Colonic mucosa (tissue), 4 donors: Measurements from ENCODE around the gene TIMM44. TPM values are rescaled to one million over a fixed set of nuclear protein-coding genes. Genes with fewer than 3 reads are reported as not detected.

Source experiments
- DNase-seq: peaks from one replicate; pipeline ENCODE4 v3.0.0-alpha.2; 2020
- H3K27ac ChIP-seq: fragments of 200-600 bp; one replicate; pipeline ENCODE4 v1.8.0; 2021
- H3K27me3 ChIP-seq: fragments of 200-600 bp; one replicate; pipeline ENCODE4 v1.8.0; 2021
- H3K36me3 ChIP-seq: fragments of 200-600 bp; one replicate; pipeline ENCODE4 v1.8.0; 2021
- H3K4me1 ChIP-seq: fragments of 200-600 bp; one replicate; pipeline ENCODE4 v1.8.0; 2021; ENCODE audit warnings: mild to moderate bottlenecking
- H3K4me3 ChIP-seq: fragments of 200-600 bp; one replicate; pipeline ENCODE4 v1.8.0; 2021
- H3K9ac ChIP-seq, 2 donors: one replicate each; pipeline ENCODE4 v1.7.0; 2013; ENCODE audit warnings: control low read depth in 2 of 2, low read depth in 2 of 2, low read length in 2 of 2
- H3K9me3 ChIP-seq: fragments of 200-600 bp; one replicate; pipeline ENCODE4 v1.8.0; 2021
- intact Hi-C: fragments of 100-400 bp; cut with DNase I; formaldehyde crosslinking; loops from one replicate; pipeline ENCODE4 v1.14.1; 2022
- total RNA-seq, 2 donors: library from RNA; stranded (reverse); fragmentation: NEBNext Ultra II Directional in 1 of 2; extraction: Animal tissue kit (Norgen Biotek cat#: 25700) in 1 of 2; gene quantifications; one replicate each; pipeline ENCODE4 v1.2.1, GENCODE V29; 2021
- TF ChIP-seq, protein P1 (sequence below): fragments of 200-600 bp; IDR thresholded peaks from one replicate; pipeline ENCODE4 v1.8.0; 2022; ENCODE audit warnings: antibody characterized with exemption, mild to moderate bottlenecking
- donor health status: healthy.
- donor health status: DM: no; HTN: no; CAD: no.
- donor health status: DM: no; HTN: no; CAD: no.

Gene TIMM44
- total RNA-seq, 2 donors from 2014 or later: 50.8 to 118 TPM

DNA sequence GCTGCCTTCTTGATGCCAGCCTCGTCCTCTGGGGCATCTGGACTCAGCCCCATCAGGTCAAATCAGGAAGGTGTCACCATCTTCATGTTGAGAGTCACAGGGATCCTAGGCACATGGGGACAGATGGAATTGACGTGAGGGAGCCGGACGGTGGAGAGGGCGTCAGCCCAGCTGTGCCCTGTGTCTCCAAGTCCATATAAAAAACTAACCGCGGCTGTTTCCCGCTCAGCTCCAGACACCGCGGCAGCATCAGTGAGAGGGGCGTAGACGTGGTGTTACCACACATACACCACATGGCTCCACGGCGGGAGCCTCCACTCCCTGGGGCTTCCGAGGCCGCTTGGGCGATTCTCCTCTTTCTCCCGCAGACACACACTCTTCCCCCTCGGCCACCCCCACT lies 63.6 kb downstream of the TIMM44 start:
- no peak for DNase-seq
- intact Hi-C loops: no loop called here
- H3K27ac ChIP-seq: no peak overlapping the region
- H3K36me3 ChIP-seq: no peaks in the 10 kb centered on the region
- H3K4me3 ChIP-seq: no peak overlapping the region
- TF ChIP-seq, protein P1, sequence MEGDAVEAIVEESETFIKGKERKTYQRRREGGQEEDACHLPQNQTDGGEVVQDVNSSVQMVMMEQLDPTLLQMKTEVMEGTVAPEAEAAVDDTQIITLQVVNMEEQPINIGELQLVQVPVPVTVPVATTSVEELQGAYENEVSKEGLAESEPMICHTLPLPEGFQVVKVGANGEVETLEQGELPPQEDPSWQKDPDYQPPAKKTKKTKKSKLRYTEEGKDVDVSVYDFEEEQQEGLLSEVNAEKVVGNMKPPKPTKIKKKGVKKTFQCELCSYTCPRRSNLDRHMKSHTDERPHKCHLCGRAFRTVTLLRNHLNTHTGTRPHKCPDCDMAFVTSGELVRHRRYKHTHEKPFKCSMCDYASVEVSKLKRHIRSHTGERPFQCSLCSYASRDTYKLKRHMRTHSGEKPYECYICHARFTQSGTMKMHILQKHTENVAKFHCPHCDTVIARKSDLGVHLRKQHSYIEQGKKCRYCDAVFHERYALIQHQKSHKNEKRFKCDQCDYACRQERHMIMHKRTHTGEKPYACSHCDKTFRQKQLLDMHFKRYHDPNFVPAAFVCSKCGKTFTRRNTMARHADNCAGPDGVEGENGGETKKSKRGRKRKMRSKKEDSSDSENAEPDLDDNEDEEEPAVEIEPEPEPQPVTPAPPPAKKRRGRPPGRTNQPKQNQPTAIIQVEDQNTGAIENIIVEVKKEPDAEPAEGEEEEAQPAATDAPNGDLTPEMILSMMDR: no peak
- no peak overlapping the region for H3K9ac ChIP-seq
- no peaks in the 10 kb centered on the region for H3K9me3 ChIP-seq
- H3K4me1 ChIP-seq: no peaks in the 10 kb centered on the region
- peaks cover 7% of the 10 kb centered on the region for H3K27me3 ChIP-seq

DNA sequence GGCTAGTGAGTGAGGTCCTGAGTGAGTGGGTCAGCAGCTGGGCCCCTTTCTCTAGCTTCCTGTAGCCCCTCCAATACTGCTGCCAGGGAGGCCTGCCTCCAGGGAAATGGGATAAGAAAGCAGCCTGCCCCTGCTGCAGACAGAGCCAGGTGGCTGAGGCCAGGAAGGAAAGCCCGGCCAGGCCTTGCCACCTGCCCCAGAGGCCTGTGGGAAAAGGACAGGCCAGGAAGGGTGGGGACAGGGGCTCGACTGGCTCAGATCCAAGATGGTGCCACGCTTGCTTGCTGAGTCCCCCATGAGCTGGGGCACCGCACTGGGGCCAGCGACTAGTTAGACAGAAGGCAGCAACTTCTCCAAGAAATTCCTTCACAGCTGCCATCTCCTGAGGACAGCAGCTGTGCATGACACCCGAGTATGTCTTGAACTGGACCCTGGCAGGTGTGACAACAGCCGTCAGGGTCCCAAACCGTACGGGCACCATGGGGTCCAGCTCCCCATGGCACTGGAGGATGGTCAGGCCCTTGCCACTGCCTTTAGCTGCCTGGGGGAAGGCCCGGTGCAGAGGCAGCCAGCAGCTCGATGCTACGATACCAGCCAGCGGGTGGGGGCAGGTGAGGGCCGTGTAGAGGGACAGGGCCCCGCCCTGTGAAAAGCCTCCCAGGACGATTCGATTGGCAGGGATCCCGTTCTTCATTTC lies 64.2 kb downstream of the TIMM44 start:
- Histone ChIP-seq H3K27me3 (peaks cover 13% of the 10 kb centered on the region), H3K4me1 (no peaks in the 10 kb centered on the region), H3K4me3 (no peak overlapping the region), H3K9ac (no peak overlapping the region), H3K9me3 (no peaks in the 10 kb centered on the region), H3K36me3 (no peaks in the 10 kb centered on the region), H3K27ac (no peak overlapping the region)
- no peak for DNase-seq
- TF ChIP-seq, protein P1: no peak
- intact Hi-C loops: no loop called here

DNA sequence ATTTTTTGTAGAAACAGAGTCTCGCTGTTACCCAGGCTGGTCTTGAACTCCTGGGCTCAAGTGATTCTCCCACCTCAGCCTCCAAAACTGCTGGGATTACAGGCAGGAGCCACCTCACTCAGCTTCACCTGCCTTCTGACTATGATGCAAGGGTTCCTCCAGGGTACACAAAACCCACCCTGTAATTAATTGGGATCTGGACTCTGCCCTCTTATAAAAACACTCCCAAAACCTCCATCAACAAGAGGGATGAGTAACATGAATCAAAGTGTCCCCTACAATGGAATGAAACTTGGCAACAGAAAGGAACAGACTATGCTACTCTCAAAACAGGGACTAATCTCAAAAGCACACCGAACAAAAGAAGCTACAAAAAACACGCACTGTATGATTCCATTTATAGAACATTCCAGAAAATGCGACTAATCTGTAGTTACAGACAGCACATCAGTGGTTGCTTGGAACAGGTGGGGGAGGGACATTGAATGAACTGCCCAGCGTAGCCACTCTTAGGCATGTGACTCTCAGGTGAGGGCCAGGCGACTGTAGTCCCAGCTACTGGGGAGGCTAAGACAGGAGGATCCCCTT lies 66.1 kb downstream of the TIMM44 start:
- no peaks in the 10 kb centered on the region for H3K36me3 ChIP-seq
- H3K27ac ChIP-seq: no peak overlapping the region
- H3K27me3 ChIP-seq: peaks cover 28% of the 10 kb centered on the region
- intact Hi-C loops: no loop called here
- TF ChIP-seq, protein P1: no peak
- no peak overlapping the region for H3K9ac ChIP-seq
- no peak overlapping the region for H3K4me3 ChIP-seq
- DNase-seq: no peak
- H3K9me3 ChIP-seq: no peaks in the 10 kb centered on the region
- no peaks in the 10 kb centered on the region for H3K4me1 ChIP-seq

Other genes with a start within 250 kb of the TIMM44 start
- 1 to 10 TPM in 1 of 2 donors, under 1 TPM in 1; 0.35 to 1.3 TPM for gene FCER2, start 241.5 kb downstream of the TIMM44 start, total RNA-seq
- gene CLEC4G, start 211.6 kb downstream of the TIMM44 start, total RNA-seq: under 1 TPM; 0.17 to 0.53 TPM
- gene CD209, start 196.1 kb downstream of the TIMM44 start, total RNA-seq: 10 to 100 TPM in 1 of 2 donors, 1 to 10 TPM in 1; 4.0 to 12.1 TPM
- not detected for gene CLEC4M, start 180.4 kb downstream of the TIMM44 start, total RNA-seq
- gene EVI5L, start 113.4 kb downstream of the TIMM44 start, total RNA-seq: 10 to 100 TPM; 10.6 to 12.0 TPM
- gene PRR36, start 69.3 kb downstream of the TIMM44 start, total RNA-seq: under 1 TPM; 0.22 to 0.37 TPM
- 1 to 10 TPM; 2.9 to 4.0 TPM for gene LRRC8E, start 55.2 kb downstream of the TIMM44 start, total RNA-seq
- 10 to 100 TPM; 26.3 to 38.3 TPM for gene MAP2K7, start 39.8 kb downstream of the TIMM44 start, total RNA-seq
- gene TGFBR3L, start 28.8 kb downstream of the TIMM44 start, total RNA-seq: not detected
- 10 to 100 TPM; 13.4 to 15.4 TPM for gene SNAPC2, start 23.3 kb downstream of the TIMM44 start, total RNA-seq
- 1 to 10 TPM; 1.5 to 4.4 TPM for gene CTXN1, start 17.5 kb downstream of the TIMM44 start, total RNA-seq
- 100 to 1,000 TPM in 1 of 2 donors, 10 to 100 TPM in 1; 65.8 to 116 TPM for gene ELAVL1, start 62.0 kb upstream of the TIMM44 start, total RNA-seq
- gene CCL25, start 109.1 kb upstream of the TIMM44 start, total RNA-seq: not detected
- gene FBN3, start 205.9 kb upstream of the TIMM44 start, total RNA-seq: under 1 TPM in 1 of 2 donors, not detected in 1; 0.05 TPM